B cell (primary cell): ENCODE measurements around the gene DDAH2.

Experiments used
- EZH2 ChIP-seq: IDR thresholded peaks from 2 replicates; pipeline ENCODE4 v1.6.1; 2012; ENCODE audit warnings: borderline replicate concordance, low read depth, mild to moderate bottlenecking, moderate library complexity, low read length; ENCODE audit not compliant: insufficient read depth, poor library complexity, severe bottlenecking
- TF ChIP-seq, protein P1 (sequence below): fragments of 200-600 bp; IDR thresholded peaks from one replicate; pipeline ENCODE4 v1.8.0; 2022; ENCODE audit warnings: antibody characterized with exemption, mild to moderate bottlenecking

DNA sequence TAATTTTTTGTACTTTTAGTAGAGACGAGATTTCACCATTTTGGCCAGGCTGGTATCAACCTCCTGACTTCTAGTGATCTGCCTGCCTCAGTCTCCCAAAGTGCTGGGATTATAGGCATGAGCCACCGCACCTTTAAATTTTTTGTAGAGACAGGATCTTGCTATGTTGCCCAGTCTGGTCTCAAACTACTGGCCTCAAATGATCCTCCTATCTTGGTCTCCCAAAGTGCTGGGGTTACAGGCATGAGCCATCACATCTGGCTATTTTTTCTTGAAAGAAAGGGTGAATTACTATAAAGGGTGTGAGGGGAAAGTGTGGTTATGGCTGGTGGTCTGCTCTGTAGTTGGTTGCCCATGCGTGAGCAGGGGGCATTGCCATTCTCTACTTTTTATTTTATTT, 20.9 kb downstream of the DDAH2 start:
- TF ChIP-seq, protein P1, sequence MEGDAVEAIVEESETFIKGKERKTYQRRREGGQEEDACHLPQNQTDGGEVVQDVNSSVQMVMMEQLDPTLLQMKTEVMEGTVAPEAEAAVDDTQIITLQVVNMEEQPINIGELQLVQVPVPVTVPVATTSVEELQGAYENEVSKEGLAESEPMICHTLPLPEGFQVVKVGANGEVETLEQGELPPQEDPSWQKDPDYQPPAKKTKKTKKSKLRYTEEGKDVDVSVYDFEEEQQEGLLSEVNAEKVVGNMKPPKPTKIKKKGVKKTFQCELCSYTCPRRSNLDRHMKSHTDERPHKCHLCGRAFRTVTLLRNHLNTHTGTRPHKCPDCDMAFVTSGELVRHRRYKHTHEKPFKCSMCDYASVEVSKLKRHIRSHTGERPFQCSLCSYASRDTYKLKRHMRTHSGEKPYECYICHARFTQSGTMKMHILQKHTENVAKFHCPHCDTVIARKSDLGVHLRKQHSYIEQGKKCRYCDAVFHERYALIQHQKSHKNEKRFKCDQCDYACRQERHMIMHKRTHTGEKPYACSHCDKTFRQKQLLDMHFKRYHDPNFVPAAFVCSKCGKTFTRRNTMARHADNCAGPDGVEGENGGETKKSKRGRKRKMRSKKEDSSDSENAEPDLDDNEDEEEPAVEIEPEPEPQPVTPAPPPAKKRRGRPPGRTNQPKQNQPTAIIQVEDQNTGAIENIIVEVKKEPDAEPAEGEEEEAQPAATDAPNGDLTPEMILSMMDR, result no peak
- no peak for TF ChIP-seq EZH2
